ENCODE results near the gene HIPK2. TPM values are rescaled to one million over a fixed set of nuclear protein-coding genes. Genes with fewer than 3 reads are reported as not detected.

Gene HIPK2
- polyA plus RNA-seq, 1 donor (not counting 4 experiments of a cell fraction or from before 2014, with no cell fraction given), result 5.8 TPM

- H3K9me1 ChIP-seq (ENCODE audit: control insufficient read depth, extremely low read depth, insufficient read depth, low read length), result no peaks in the 10 kb centered on the region
- FAIRE-seq (no peak), DNase-seq (ENCODE audit: low read depth, low spot score) (no peak)
- H4K20me1 ChIP-seq (ENCODE audit: control insufficient read depth, extremely low read depth, insufficient read depth, low read length), result no peaks in the 10 kb centered on the region
- H3K4me1 ChIP-seq (ENCODE audit: control insufficient read depth, extremely low read depth, insufficient read depth, low read length), result no peaks in the 10 kb centered on the region
- dilution Hi-C loops (cut with MboI; ENCODE audit: extremely low pct_ligation_motif_present, low sequenced_read_pairs), result no loop called here
- no peak overlapping the region for H3K4me3 ChIP-seq (ENCODE audit: control insufficient read depth in 2 of 3, extremely low read depth in 1 of 3, insufficient read depth in 2 of 3, low read depth in 1 of 3, low read length in 3 of 3)
- no peak overlapping the region for H3K4me2 ChIP-seq (ENCODE audit: control insufficient read depth, extremely low read depth, insufficient read depth, low read depth, low read length)
- no peaks in the 10 kb centered on the region for H3K27me3 ChIP-seq (ENCODE audit: control insufficient read depth, extremely low read depth, insufficient read depth, low read length)
- H3K79me2 ChIP-seq (ENCODE audit: control insufficient read depth, insufficient read depth, low read length), result no peaks in the 10 kb centered on the region
- no peaks in the 10 kb centered on the region for H3K9me3 ChIP-seq (ENCODE audit: control insufficient read depth, low read depth, low read length)
- no peak overlapping the region for H3K9ac ChIP-seq (ENCODE audit: control insufficient read depth, extremely low read depth, insufficient read depth, low read length)
- H3K27ac ChIP-seq (ENCODE audit: control insufficient read depth, insufficient read depth, low read length), result no peak overlapping the region
- no peak overlapping the region for H2AFZ ChIP-seq (ENCODE audit: control insufficient read depth, low read length)
- H3K36me3 ChIP-seq (ENCODE audit: control insufficient read depth in 2 of 2, extremely low read depth in 1 of 2, insufficient read depth in 2 of 2, low read length in 2 of 2), result peaks cover 11% of the 10 kb centered on the region in 2 experiments
- TF ChIP-seq CTCF (optimal IDR thresholded peaks at IDR 0.05 in 1 of 3, IDR thresholded peaks at IDR 0.05 in 1 of 3, conservative IDR thresholded peaks at IDR 0.05 in 1 of 3; ENCODE audit: extremely low read depth in 1 of 3, insufficient read depth in 2 of 3, low read length in 3 of 3) (no peak), EZH2 (IDR thresholded peaks at IDR 0.05; ENCODE audit: low read length) (no peak)
Measured at GRCh38 chr7:139573871-139574270, 203.9 kb downstream of the HIPK2 start.

GRCh38 chr7:139572704-139573385 lies 205.0 kb downstream of the HIPK2 start:
- Histone ChIP-seq H3K9ac (ENCODE audit: control insufficient read depth, extremely low read depth, insufficient read depth, low read length) (no peak overlapping the region), H3K9me3 (ENCODE audit: control insufficient read depth, low read depth, low read length) (no peaks in the 10 kb centered on the region), H3K4me1 (ENCODE audit: control insufficient read depth, extremely low read depth, insufficient read depth, low read length) (no peaks in the 10 kb centered on the region), H4K20me1 (ENCODE audit: control insufficient read depth, extremely low read depth, insufficient read depth, low read length) (no peaks in the 10 kb centered on the region), H3K36me3 (ENCODE audit: control insufficient read depth in 2 of 2, extremely low read depth in 1 of 2, insufficient read depth in 2 of 2, low read length in 2 of 2) (peaks cover 11% of the 10 kb centered on the region in 2 experiments), H3K9me1 (ENCODE audit: control insufficient read depth, extremely low read depth, insufficient read depth, low read length) (no peaks in the 10 kb centered on the region), H2AFZ (ENCODE audit: control insufficient read depth, low read length) (no peak overlapping the region), H3K4me3 (ENCODE audit: control insufficient read depth in 2 of 3, extremely low read depth in 1 of 3, insufficient read depth in 2 of 3, low read depth in 1 of 3, low read length in 3 of 3) (no peak overlapping the region), H3K27ac (ENCODE audit: control insufficient read depth, insufficient read depth, low read length) (no peak overlapping the region), H3K27me3 (ENCODE audit: control insufficient read depth, extremely low read depth, insufficient read depth, low read length) (no peaks in the 10 kb centered on the region), H3K79me2 (ENCODE audit: control insufficient read depth, insufficient read depth, low read length) (no peaks in the 10 kb centered on the region), H3K4me2 (ENCODE audit: control insufficient read depth, extremely low read depth, insufficient read depth, low read depth, low read length) (no peak overlapping the region)
- FAIRE-seq, result no peak
- no peak for TF ChIP-seq EZH2 (IDR thresholded peaks at IDR 0.05; ENCODE audit: low read length)
- TF ChIP-seq CTCF (optimal IDR thresholded peaks at IDR 0.05 in 1 of 3, IDR thresholded peaks at IDR 0.05 in 1 of 3, conservative IDR thresholded peaks at IDR 0.05 in 1 of 3; ENCODE audit: extremely low read depth in 1 of 3, insufficient read depth in 2 of 3, low read length in 3 of 3), result no peak
- DNase-seq (ENCODE audit: low read depth, low spot score), result no peak
- dilution Hi-C loops (cut with MboI; ENCODE audit: extremely low pct_ligation_motif_present, low sequenced_read_pairs), result no loop called here
